ENCODE results near the gene C6.
"Not testable (repeated sequence)": the region's sequence is repeated elsewhere in the genome, so short reads cannot be mapped to it uniquely, and the experiment has no call there.

- not testable (repeated sequence) for TF ChIP-seq CTCF (IDR thresholded peaks at IDR 0.05); EZH2 (IDR thresholded peaks at IDR 0.05; ENCODE audit: borderline replicate concordance, insufficient read depth, low read depth, low read length, poor library complexity, severe bottlenecking)
Observed at GRCh38 chr5:41205475-41205874, 7.9 kb downstream of the C6 start.
